ENCODE results near the gene ASCC2. TPM values are rescaled to one million over a fixed set of nuclear protein-coding genes. Genes with fewer than 3 reads are reported as not detected.
A peak's percentile ranks its signal among the peaks of the same experiment; 100 is the strongest.

ASCC2 gene
- total RNA-seq, 1 donor from 2014 or later, result 74.9 TPM

- H3K9me3 Mint-ChIP-seq, result no peaks in the 10 kb centered on the region
- H3K4me1 Mint-ChIP-seq (ENCODE audit: low read depth), result peaks cover 14% of the 10 kb centered on the region
- no peaks in the 10 kb centered on the region for H3K27me3 Mint-ChIP-seq (ENCODE audit: low read depth)
Measured at GRCh38 chr22:29753808-29754657, 84.0 kb downstream of the ASCC2 start.

GRCh38 chr22:29751669-29752068 lies 86.4 kb downstream of the ASCC2 start:
- no peak for DNase-seq (ENCODE audit: low spot score)
- Mint-ChIP-seq H3K27me3 (ENCODE audit: low read depth) (no peaks in the 10 kb centered on the region), H3K4me1 (ENCODE audit: low read depth) (peaks cover 14% of the 10 kb centered on the region), H3K9me3 (no peaks in the 10 kb centered on the region), H3K27ac (peak overlapping the region; percentile 46), H3K36me3 (ENCODE audit: low read depth) (peaks cover 20% of the 10 kb centered on the region), H3K4me3 (ENCODE audit: low read depth) (no peak overlapping the region)
- intact Hi-C loops (cut with micrococcal nuclease), result loop anchor here (5.0 kb wide), 1 partner anchor 49 kb away; no protein-coding TSS in a partner anchor

More at GRCh38 chr22:29753808-29754657, 84.0 kb downstream of the ASCC2 start:
- Mint-ChIP-seq H3K4me3 (ENCODE audit: low read depth) (no peak overlapping the region), H3K27ac (no peak overlapping the region), H3K36me3 (ENCODE audit: low read depth) (peaks cover 11% of the 10 kb centered on the region)
- intact Hi-C loops (cut with micrococcal nuclease), result loop anchor here (5.0 kb wide), 1 partner anchor 52 kb away; no protein-coding TSS in a partner anchor
- no peak for DNase-seq (ENCODE audit: low spot score)

GRCh38 chr22:29750559-29751538 lies 87.2 kb downstream of the ASCC2 start:
- no peaks in the 10 kb centered on the region for H3K27me3 Mint-ChIP-seq (ENCODE audit: low read depth)
- peaks cover 20% of the 10 kb centered on the region for H3K36me3 Mint-ChIP-seq (ENCODE audit: low read depth)
- no peaks in the 10 kb centered on the region for H3K9me3 Mint-ChIP-seq
- no peak overlapping the region for H3K4me3 Mint-ChIP-seq (ENCODE audit: low read depth)
- H3K4me1 Mint-ChIP-seq (ENCODE audit: low read depth), result peaks cover 14% of the 10 kb centered on the region
- intact Hi-C loops (cut with micrococcal nuclease), result loop anchor here (5.0 kb wide), 1 partner anchor 49 kb away; no protein-coding TSS in a partner anchor
- H3K27ac Mint-ChIP-seq, result peak overlapping the region; percentile 72
- DNase-seq (ENCODE audit: low spot score), result no peak

GRCh38 chr22:29750029-29750428 lies 88.0 kb downstream of the ASCC2 start:
- intact Hi-C loops (cut with micrococcal nuclease), result loop anchor here (5.0 kb wide), 1 partner anchor 48 kb away; no protein-coding TSS in a partner anchor
- H3K36me3 Mint-ChIP-seq (ENCODE audit: low read depth), result peaks cover 23% of the 10 kb centered on the region
- no peak for DNase-seq (ENCODE audit: low spot score)
- H3K4me3 Mint-ChIP-seq (ENCODE audit: low read depth), result no peak overlapping the region
- H3K9me3 Mint-ChIP-seq, result no peaks in the 10 kb centered on the region
- no peaks in the 10 kb centered on the region for H3K27me3 Mint-ChIP-seq (ENCODE audit: low read depth)
- H3K4me1 Mint-ChIP-seq (ENCODE audit: low read depth), result peaks cover 14% of the 10 kb centered on the region
- H3K27ac Mint-ChIP-seq, result peak overlapping the region; percentile 72

- Mint-ChIP-seq H3K9me3 (no peaks in the 10 kb centered on the region), H3K4me1 (ENCODE audit: low read depth) (peaks cover 14% of the 10 kb centered on the region), H3K36me3 (ENCODE audit: low read depth) (peaks cover 23% of the 10 kb centered on the region), H3K4me3 (ENCODE audit: low read depth) (no peak overlapping the region), H3K27me3 (ENCODE audit: low read depth) (no peaks in the 10 kb centered on the region), H3K27ac (peak overlapping the region; percentile 47)
- no peak for DNase-seq (ENCODE audit: low spot score)
- intact Hi-C loops (cut with micrococcal nuclease), result no loop called here
Measured at GRCh38 chr22:29748248-29748893, 89.7 kb downstream of the ASCC2 start.

GRCh38 chr22:29747832-29748231 lies 90.2 kb downstream of the ASCC2 start:
- peaks cover 23% of the 10 kb centered on the region for H3K36me3 Mint-ChIP-seq (ENCODE audit: low read depth)
- H3K9me3 Mint-ChIP-seq, result no peaks in the 10 kb centered on the region
- no peak for DNase-seq (ENCODE audit: low spot score)
- H3K4me1 Mint-ChIP-seq (ENCODE audit: low read depth), result peaks cover 14% of the 10 kb centered on the region
- no peaks in the 10 kb centered on the region for H3K27me3 Mint-ChIP-seq (ENCODE audit: low read depth)
- H3K27ac Mint-ChIP-seq, result peak overlapping the region; percentile 47
- intact Hi-C loops (cut with micrococcal nuclease), result no loop called here
- H3K4me3 Mint-ChIP-seq (ENCODE audit: low read depth), result no peak overlapping the region

- DNase-seq (ENCODE audit: low spot score), result no peak
- Mint-ChIP-seq H3K27me3 (ENCODE audit: low read depth) (no peaks in the 10 kb centered on the region), H3K27ac (no peak overlapping the region), H3K36me3 (ENCODE audit: low read depth) (peaks cover 20% of the 10 kb centered on the region), H3K4me1 (ENCODE audit: low read depth) (no peaks in the 10 kb centered on the region), H3K9me3 (no peaks in the 10 kb centered on the region), H3K4me3 (ENCODE audit: low read depth) (no peak overlapping the region)
- intact Hi-C loops (cut with micrococcal nuclease), result no loop called here
Measured at GRCh38 chr22:29744902-29745301, 93.2 kb downstream of the ASCC2 start.

GRCh38 chr22:29742326-29742725 lies 95.7 kb downstream of the ASCC2 start:
- H3K36me3 Mint-ChIP-seq (ENCODE audit: low read depth), result peaks cover 12% of the 10 kb centered on the region
- DNase-seq (ENCODE audit: low spot score), result no peak
- no peak overlapping the region for H3K4me3 Mint-ChIP-seq (ENCODE audit: low read depth)
- H3K27me3 Mint-ChIP-seq (ENCODE audit: low read depth), result no peaks in the 10 kb centered on the region
- no peaks in the 10 kb centered on the region for H3K4me1 Mint-ChIP-seq (ENCODE audit: low read depth)
- intact Hi-C loops (cut with micrococcal nuclease), result no loop called here
- H3K9me3 Mint-ChIP-seq, result no peaks in the 10 kb centered on the region
- no peak overlapping the region for H3K27ac Mint-ChIP-seq

- H3K27me3 Mint-ChIP-seq (ENCODE audit: low read depth), result no peaks in the 10 kb centered on the region
- no peak for DNase-seq (ENCODE audit: low spot score)
- peaks cover 11% of the 10 kb centered on the region for H3K36me3 Mint-ChIP-seq (ENCODE audit: low read depth)
- H3K27ac Mint-ChIP-seq, result no peak overlapping the region
- intact Hi-C loops (cut with micrococcal nuclease), result no loop called here
- H3K4me3 Mint-ChIP-seq (ENCODE audit: low read depth), result no peak overlapping the region
- H3K4me1 Mint-ChIP-seq (ENCODE audit: low read depth), result no peaks in the 10 kb centered on the region
- no peaks in the 10 kb centered on the region for H3K9me3 Mint-ChIP-seq
Measured at GRCh38 chr22:29741926-29742325, 96.1 kb downstream of the ASCC2 start.

GRCh38 chr22:29740216-29740615 lies 97.9 kb downstream of the ASCC2 start:
- Mint-ChIP-seq H3K9me3 (no peaks in the 10 kb centered on the region), H3K4me3 (ENCODE audit: low read depth) (no peak overlapping the region), H3K27me3 (ENCODE audit: low read depth) (no peaks in the 10 kb centered on the region), H3K27ac (no peak overlapping the region), H3K36me3 (ENCODE audit: low read depth) (peaks cover 8% of the 10 kb centered on the region), H3K4me1 (ENCODE audit: low read depth) (no peaks in the 10 kb centered on the region)
- no peak for DNase-seq (ENCODE audit: low spot score)
- intact Hi-C loops (cut with micrococcal nuclease), result no loop called here

- Mint-ChIP-seq H3K9me3 (no peaks in the 10 kb centered on the region), H3K4me1 (ENCODE audit: low read depth) (no peaks in the 10 kb centered on the region), H3K36me3 (ENCODE audit: low read depth) (peaks cover 8% of the 10 kb centered on the region), H3K27me3 (ENCODE audit: low read depth) (no peaks in the 10 kb centered on the region), H3K4me3 (ENCODE audit: low read depth) (no peak overlapping the region), H3K27ac (no peak overlapping the region)
- intact Hi-C loops (cut with micrococcal nuclease), result no loop called here
- DNase-seq (ENCODE audit: low spot score), result no peak
Measured at GRCh38 chr22:29739346-29739875, 98.7 kb downstream of the ASCC2 start.
